Duodenal mucosa (tissue), 2 donors: ENCODE data around the gene TMEM44.
A peak's percentile ranks its signal among the peaks of the same experiment; 100 is the strongest.

Source experiments
- H3K27ac ChIP-seq: one replicate; pipeline ENCODE4 v1.7.0; 2013; ENCODE audit warnings: low read depth, low read length
- H3K27me3 ChIP-seq, 2 donors: one replicate each; pipeline ENCODE4 v1.7.0; 2013; ENCODE audit warnings: low read length in 2 of 2, control low read depth in 1 of 2; ENCODE audit not compliant: insufficient read depth in 2 of 2, control insufficient read depth in 1 of 2
- H3K36me3 ChIP-seq, 2 donors: one replicate each; pipeline ENCODE4 v1.7.0; 2013; ENCODE audit warnings: low read length in 2 of 2, control low read depth in 1 of 2; ENCODE audit not compliant: insufficient read depth in 2 of 2, control insufficient read depth in 1 of 2
- H3K4me1 ChIP-seq, 2 donors: one replicate each; pipeline ENCODE4 v1.7.0; 2013; ENCODE audit warnings: low read length in 2 of 2, control low read depth in 1 of 2; ENCODE audit not compliant: insufficient read depth in 2 of 2, control insufficient read depth in 1 of 2
- H3K4me3 ChIP-seq, 2 donors: one replicate each; pipeline ENCODE4 v1.7.0; 2013; ENCODE audit warnings: low read length in 2 of 2, low read depth in 1 of 2
- H3K9ac ChIP-seq, 2 donors: one replicate each; pipeline ENCODE4 v1.7.0; 2013; ENCODE audit warnings: low read length in 2 of 2, low read depth in 1 of 2
- H3K9me3 ChIP-seq, 2 donors: one replicate each; pipeline ENCODE4 v1.7.0; 2013; ENCODE audit warnings: low read length in 2 of 2, control low read depth in 1 of 2; ENCODE audit not compliant: control insufficient read depth in 1 of 2

The TMEM44 gene

GRCh38 chr3:194584320-194584776, 48.9 kb downstream of the TMEM44 start:
- Histone ChIP-seq H3K9ac (peak overlapping the region; percentile 94 to 99), H3K4me1 (peaks cover 4 to 12% of the 10 kb centered on the region in 2 donors), H3K4me3 (peak overlapping the region; percentile 89 to 97), H3K9me3 (no peaks in the 10 kb centered on the region), H3K27ac (peak overlapping the region; percentile 86), H3K36me3 (peaks cover 4 to 8% of the 10 kb centered on the region in 2 donors), H3K27me3 (no peaks in the 10 kb centered on the region)

GRCh38 chr3:194582196-194582905, 50.9 kb downstream of the TMEM44 start:
- no peaks in the 10 kb centered on the region for H3K27me3 ChIP-seq
- H3K9me3 ChIP-seq = no peaks in the 10 kb centered on the region
- H3K4me1 ChIP-seq = peaks cover 4 to 9% of the 10 kb centered on the region in 2 donors
- no peak overlapping the region for H3K27ac ChIP-seq
- no peaks in the 10 kb centered on the region for H3K36me3 ChIP-seq
- H3K4me3 ChIP-seq = no peak overlapping the region
- H3K9ac ChIP-seq = no peak overlapping the region

DNA sequence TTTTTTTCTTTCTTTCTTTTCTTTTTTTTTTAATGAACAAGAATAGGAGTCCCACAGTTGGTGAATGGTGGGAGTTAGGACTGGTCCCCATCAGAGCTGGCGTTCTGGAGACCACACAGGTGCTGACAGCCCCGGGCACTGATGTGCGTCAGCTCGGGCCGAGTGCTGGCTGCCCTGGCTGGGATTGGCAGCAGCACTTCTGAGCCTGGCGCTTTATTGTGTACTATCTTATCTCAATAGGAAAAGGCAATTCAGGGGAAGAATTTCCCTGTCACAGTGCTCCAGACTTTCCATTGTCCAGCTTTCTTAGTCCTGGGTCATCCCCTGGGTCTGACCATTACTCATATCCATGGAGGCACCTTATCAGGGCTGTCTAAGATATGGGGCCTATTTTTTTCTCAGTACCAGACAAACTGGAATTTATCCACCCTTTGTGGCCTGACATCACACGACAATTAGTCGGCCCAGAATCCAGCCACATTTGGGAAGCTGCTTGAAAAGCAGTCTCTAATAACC, 54.1 kb downstream of the TMEM44 start:
- peaks cover 0 to 3% of the 10 kb centered on the region in 2 donors for H3K4me1 ChIP-seq
- H3K9ac ChIP-seq = no peak overlapping the region
- H3K9me3 ChIP-seq = no peaks in the 10 kb centered on the region
- no peak overlapping the region for H3K27ac ChIP-seq
- no peak overlapping the region for H3K4me3 ChIP-seq
- H3K27me3 ChIP-seq = no peaks in the 10 kb centered on the region
- no peaks in the 10 kb centered on the region for H3K36me3 ChIP-seq

DNA sequence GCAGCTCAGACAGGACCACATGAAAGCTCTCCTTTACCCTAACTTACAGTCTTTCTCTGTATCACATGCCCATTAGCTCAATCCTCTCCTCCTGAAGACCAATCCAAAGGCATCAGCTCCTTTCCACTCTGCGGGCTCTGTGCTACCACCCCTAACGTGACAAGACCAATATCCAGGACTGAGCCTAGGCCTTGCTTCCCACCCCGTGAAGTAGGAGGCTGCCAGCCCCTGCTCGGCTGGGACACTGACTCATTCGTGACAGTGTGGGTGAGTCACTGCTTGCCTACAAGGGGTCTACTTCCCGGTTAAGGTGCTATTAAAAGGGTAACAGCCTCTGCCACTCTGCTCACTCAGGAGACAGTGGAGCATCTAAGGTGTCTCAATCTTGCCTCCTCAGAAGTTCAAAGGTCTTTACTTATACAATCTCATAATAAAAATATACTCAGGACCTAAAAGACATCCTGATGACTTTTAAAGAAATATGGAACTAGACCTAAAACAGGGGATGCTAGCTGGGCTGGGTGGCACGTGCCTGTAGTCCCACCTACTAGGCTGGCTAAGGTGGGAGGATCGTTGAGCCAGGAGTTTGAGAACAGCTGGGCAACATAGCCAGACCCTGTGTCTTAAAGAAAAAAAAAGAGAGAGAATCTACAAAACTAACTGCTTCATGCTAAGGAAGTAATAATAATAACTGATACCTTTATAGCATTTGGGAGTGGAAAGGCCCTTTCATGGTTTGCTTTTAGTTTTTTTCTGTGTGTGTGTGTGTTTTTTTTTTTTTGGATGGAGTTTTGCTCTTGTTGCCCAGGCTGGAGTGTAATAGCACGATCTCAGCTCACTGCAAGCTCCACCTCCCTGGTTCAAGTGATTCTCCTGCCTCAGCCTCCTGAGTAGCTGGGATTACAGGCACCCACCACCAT, 55.0 kb downstream of the TMEM44 start:
- H3K4me1 ChIP-seq = peaks cover 0 to 3% of the 10 kb centered on the region in 2 donors
- H3K9me3 ChIP-seq = no peaks in the 10 kb centered on the region
- peaks cover 0 to 3% of the 10 kb centered on the region in 2 donors for H3K27me3 ChIP-seq
- no peak overlapping the region for H3K9ac ChIP-seq
- no peak overlapping the region for H3K27ac ChIP-seq
- no peaks in the 10 kb centered on the region for H3K36me3 ChIP-seq
- H3K4me3 ChIP-seq = no peak overlapping the region

GRCh38 chr3:194575484-194576210, 57.6 kb downstream of the TMEM44 start:
- H3K9me3 ChIP-seq = no peaks in the 10 kb centered on the region
- H3K4me3 ChIP-seq = no peak overlapping the region
- peaks cover 0 to 3% of the 10 kb centered on the region in 2 donors for H3K4me1 ChIP-seq
- peaks cover 4 to 9% of the 10 kb centered on the region in 2 donors for H3K27me3 ChIP-seq
- H3K36me3 ChIP-seq = no peaks in the 10 kb centered on the region
- H3K27ac ChIP-seq = no peak overlapping the region
- H3K9ac ChIP-seq = no peak overlapping the region

GRCh38 chr3:194574639-194575483, 58.4 kb downstream of the TMEM44 start:
- Histone ChIP-seq H3K4me3 (no peak overlapping the region), H3K27ac (no peak overlapping the region), H3K9ac (no peak overlapping the region), H3K36me3 (no peaks in the 10 kb centered on the region), H3K9me3 (no peaks in the 10 kb centered on the region), H3K27me3 (peaks cover 4 to 9% of the 10 kb centered on the region in 2 donors), H3K4me1 (peaks cover 0 to 3% of the 10 kb centered on the region in 2 donors)

GRCh38 chr3:194573680-194574437, 59.4 kb downstream of the TMEM44 start:
- Histone ChIP-seq H3K4me1 (no peaks in the 10 kb centered on the region), H3K36me3 (no peaks in the 10 kb centered on the region), H3K27me3 (peaks cover 4 to 9% of the 10 kb centered on the region in 2 donors), H3K9ac (no peak overlapping the region), H3K27ac (no peak overlapping the region), H3K4me3 (no peak overlapping the region), H3K9me3 (no peaks in the 10 kb centered on the region)

DNA sequence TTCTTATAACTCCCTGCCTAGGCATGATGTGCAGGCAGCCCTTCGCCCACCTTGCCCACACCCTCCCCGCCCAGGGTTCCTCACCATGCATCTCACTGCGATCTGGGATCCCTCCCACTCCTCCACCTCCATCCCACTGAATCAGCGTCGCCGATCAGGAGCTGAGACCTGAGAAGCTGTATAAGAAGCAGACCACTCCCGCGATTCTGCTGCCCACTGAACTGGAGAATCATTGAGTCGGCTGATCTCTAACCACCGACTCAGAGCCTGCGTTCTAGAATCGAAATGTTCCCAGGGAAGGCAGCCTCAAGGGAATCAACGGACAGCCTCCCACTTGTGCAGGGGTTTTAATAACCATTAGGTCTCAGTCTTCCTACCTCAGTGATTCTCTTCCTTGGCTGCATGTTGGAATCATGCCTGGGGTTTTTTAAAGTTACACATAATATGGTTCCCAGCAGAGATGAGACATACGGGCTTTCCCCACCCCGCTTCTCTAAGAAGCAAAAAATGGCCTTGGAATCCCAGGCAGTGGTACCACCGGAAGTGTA, 60.2 kb downstream of the TMEM44 start:
- Histone ChIP-seq H3K4me3 (no peak overlapping the region), H3K27me3 (peaks cover 4 to 9% of the 10 kb centered on the region in 2 donors), H3K4me1 (no peaks in the 10 kb centered on the region), H3K9me3 (no peaks in the 10 kb centered on the region), H3K27ac (no peak overlapping the region), H3K36me3 (no peaks in the 10 kb centered on the region), H3K9ac (no peak overlapping the region)
